IMR-90 (cell line): ENCODE results near the gene DACT1. TPM values are rescaled to one million over a fixed set of nuclear protein-coding genes. Genes with fewer than 3 reads are reported as not detected.

Experiments
- ATAC-seq: fragments of 200-7000 bp; cut with Tn5 transposase; 2 replicates; pipeline ENCODE4 v1.9.1; 2020; ENCODE audit warnings: low read depth, mild to moderate bottlenecking, moderate library complexity
- BruUV-seq: library from RNA; stranded (reverse); fragments of 400-500 nt; replicated peaks from 2 replicates; lab custom pipeline; 2021; lab: Mats Ljungman, UMichigan
- CTCF ChIA-PET: fragments of 300-600 bp; formaldehyde crosslinking; extraction: SDS; loops from one replicate; lab custom pipeline; 2021; ENCODE audit warnings: antibody characterized with exemption; lab: Yijun Ruan, JAX
- POLR2A ChIA-PET: fragments of 300-600 bp; sonication (Branson Sonifier 250); formaldehyde crosslinking; loops from one replicate; lab custom pipeline; 2022; ENCODE audit warnings: antibody characterized with exemption; ENCODE audit not compliant: unreplicated experiment; lab: Charles Lee
- DNase-seq: peaks from one replicate; pipeline ENCODE4 v3.0.0; 2013
- H2AFZ ChIP-seq: replicated peaks from 2 replicates; pipeline ENCODE3; 2013; ENCODE audit warnings: low read length, mild to moderate bottlenecking; ENCODE audit not compliant: poor library complexity
- H2AK5ac ChIP-seq: 2 replicates; pipeline ENCODE4 v1.6.1; 2013; ENCODE audit warnings: low read depth, low read length, inconsistent platforms
- H2AK9ac ChIP-seq: replicated peaks from 2 replicates; pipeline ENCODE3; 2013; ENCODE audit warnings: mild to moderate bottlenecking, low read depth, low read length, moderate library complexity; ENCODE audit not compliant: poor library complexity
- H2BK120ac ChIP-seq: 2 replicates; pipeline ENCODE4 v1.6.1; 2013; ENCODE audit warnings: low read depth, low read length, inconsistent platforms
- H2BK15ac ChIP-seq: 3 replicates; pipeline ENCODE4 v1.6.1; 2013; ENCODE audit warnings: low read depth, low read length, inconsistent platforms
- H2BK20ac ChIP-seq: 2 replicates; pipeline ENCODE4 v1.6.1; 2013; ENCODE audit warnings: low read depth, mild to moderate bottlenecking, inconsistent platforms, low read length, moderate library complexity
- H2BK5ac ChIP-seq: 2 replicates; pipeline ENCODE4 v1.6.1; 2013; ENCODE audit warnings: mild to moderate bottlenecking, low read depth, low read length, inconsistent platforms; ENCODE audit not compliant: poor library complexity, severe bottlenecking
- H3K14ac ChIP-seq: replicated peaks from 2 replicates; pipeline ENCODE4 v1.6.1; 2013; ENCODE audit warnings: low read depth, low read length, inconsistent platforms
- H3K18ac ChIP-seq: 2 replicates; pipeline ENCODE4 v1.6.1; 2013; ENCODE audit warnings: low read depth, low read length, control low read depth
- H3K23ac ChIP-seq: 2 replicates; pipeline ENCODE4 v1.6.1; 2013; ENCODE audit warnings: low read depth, low read length, inconsistent platforms
- H3K27ac ChIP-seq: 2 replicates; pipeline ENCODE4 v1.5.1; 2013; ENCODE audit warnings: mild to moderate bottlenecking, control low read depth, low read length; ENCODE audit not compliant: insufficient read depth
- H3K27me3 ChIP-seq: 2 replicates; pipeline ENCODE4 v1.6.1; 2013; ENCODE audit warnings: low read length; ENCODE audit not compliant: control insufficient read depth, insufficient read depth
- H3K36me3 ChIP-seq: 2 replicates; pipeline ENCODE4 v1.6.1; 2013; ENCODE audit warnings: low read length, mixed read lengths; ENCODE audit not compliant: control insufficient read depth, insufficient read depth
- H3K4ac ChIP-seq: 2 replicates; pipeline ENCODE4 v1.6.1; 2013; ENCODE audit warnings: low read depth, low read length, inconsistent platforms
- H3K4me1 ChIP-seq: 2 replicates; pipeline ENCODE4 v1.6.1; 2013; ENCODE audit warnings: low read length, mixed read lengths; ENCODE audit not compliant: control insufficient read depth, insufficient read depth
- H3K4me2 ChIP-seq: 2 replicates; pipeline ENCODE4 v1.6.1; 2013; ENCODE audit warnings: low read depth, mild to moderate bottlenecking, control low read depth, low read length, moderate library complexity
- H3K4me3 ChIP-seq: 2 replicates; pipeline ENCODE4 v1.5.1; 2013; ENCODE audit warnings: low read depth, mild to moderate bottlenecking, control low read depth, low read length, moderate library complexity; ENCODE audit not compliant: insufficient read depth
- H3K56ac ChIP-seq: 2 replicates; pipeline ENCODE4 v1.6.1; 2013; ENCODE audit warnings: low read length, inconsistent platforms; ENCODE audit not compliant: insufficient read depth; ENCODE audit errors: extremely low read depth
- H3K79me1 ChIP-seq, 2 experiments: 2 replicates each; pipeline ENCODE4 v1.6.1; 2013; ENCODE audit warnings: low read length in 2 of 2, inconsistent platforms in 1 of 2, low read depth in 1 of 2
- H3K9ac ChIP-seq: 2 replicates; pipeline ENCODE4 v1.6.1; 2013; ENCODE audit warnings: low read depth, low read length, control low read depth
- H3K9me1 ChIP-seq: 2 replicates; pipeline ENCODE4 v1.6.1; 2013; ENCODE audit warnings: low read length, inconsistent platforms; ENCODE audit not compliant: insufficient read depth
- H3K9me3 ChIP-seq: 2 replicates; pipeline ENCODE4 v1.6.1; 2013; ENCODE audit warnings: low read length; ENCODE audit not compliant: control insufficient read depth, insufficient read depth
- H4K20me1 ChIP-seq: 2 replicates; pipeline ENCODE4 v1.6.1; 2013; ENCODE audit warnings: low read length, inconsistent platforms; ENCODE audit not compliant: insufficient read depth
- H4K5ac ChIP-seq: 2 replicates; pipeline ENCODE4 v1.6.1; 2013; ENCODE audit warnings: mild to moderate bottlenecking, low read depth, low read length, control low read depth
- H4K8ac ChIP-seq, 2 experiments: 2 replicates each; pipeline ENCODE4 v1.6.1; 2013; ENCODE audit warnings: low read depth in 2 of 2, low read length in 2 of 2, control low read depth in 1 of 2, inconsistent platforms in 1 of 2
- H4K91ac ChIP-seq: 2 replicates; pipeline ENCODE4 v1.6.1; 2013; ENCODE audit warnings: low read depth, low read length, inconsistent platforms; ENCODE audit not compliant: insufficient read depth
- CHD1 ChIP-seq: IDR thresholded peaks from 2 replicates; pipeline ENCODE4 v1.6.1; 2012; ENCODE audit warnings: low read depth, low read length, improper control_type of control experiment
- WGBS, 2 experiments: methylation state at CpG; one replicate each; pipeline versions ENCODE4 v1.1.5 to v1.1.7; 2013; ENCODE audit warnings: missing lambda C conversion rate in 2 of 2; ENCODE audit not compliant: insufficient read length in 1 of 2; ENCODE audit errors: extremely low coverage in 2 of 2; 5-methylcytosine and 5-hydroxymethylcytosine counted together
- dilution Hi-C: fragments of 300-500 bp; cut with HindIII; formaldehyde crosslinking; loops from one replicate; pipeline ENCODE4 v1.14.3; 2018; ENCODE audit warnings: low sequenced_read_pairs; ENCODE audit not compliant: unreplicated experiment
- in situ Hi-C: fragments of 300-500 bp; cut with MboI; formaldehyde crosslinking; loops from 3 replicates; pipeline ENCODE4 v1.14.3; 2019; ENCODE audit warnings: low sequenced_read_pairs, inconsistent platforms, mixed read lengths
- intact Hi-C: fragments of 100-400 bp; cut with micrococcal nuclease; formaldehyde crosslinking; loops from 2 replicates; pipeline ENCODE4 v1.10.0; 2022
- polyA plus RNA-seq, 3 experiments: library from polyadenylated mRNA; depleted of rRNA; stranded (reverse); fragments of >200 nt; gene quantifications; 2 replicates each; pipeline ENCODE4 v1.2.3, GENCODE V29; 2012; ENCODE audit warnings: low replicate concordance in 1 of 3
- total RNA-seq: library from RNA; depleted of rRNA; stranded (reverse); fragments of >200 nt; gene quantifications from 2 replicates; pipeline ENCODE4 v1.2.3, GENCODE V29; 2012

DACT1 gene
- total and polyA plus RNA-seq, 2 of the 4 experiments (the other 2 are of a cell fraction), result 6.5 to 9.7 TPM

DNA sequence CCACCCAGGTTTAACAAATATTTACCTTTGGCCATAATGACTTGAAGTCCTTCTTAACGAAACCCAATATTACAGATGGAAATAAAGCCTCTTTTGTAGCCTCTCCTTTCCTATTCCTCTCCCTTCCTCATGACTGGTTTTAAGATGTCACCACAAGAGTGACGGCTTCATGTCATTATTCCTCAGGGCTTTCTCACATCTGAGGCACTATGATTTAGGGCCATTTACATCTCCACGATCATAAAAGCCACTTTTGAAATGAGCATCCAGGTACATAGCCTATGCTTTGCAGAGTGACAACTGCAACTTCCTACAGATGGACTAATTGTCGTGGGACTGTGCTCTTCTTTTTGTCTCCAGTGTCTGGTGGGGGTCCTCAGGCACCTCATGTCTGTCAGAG lies 32.3 kb upstream of the DACT1 start:
- Histone ChIP-seq H3K23ac (no peak overlapping the region), H3K79me1 (no peaks in the 10 kb centered on the region), H3K4me2 (no peak overlapping the region), H2AK9ac (no peak overlapping the region), H3K4me1 (peaks cover 12% of the 10 kb centered on the region), H4K20me1 (no peaks in the 10 kb centered on the region), H4K8ac (no peak overlapping the region), H3K9me3 (no peaks in the 10 kb centered on the region), H2BK20ac (no peak overlapping the region), H3K4me3 (no peak overlapping the region), H2BK15ac (no peak overlapping the region), H3K14ac (no peak overlapping the region), H2BK120ac (no peak overlapping the region), H3K18ac (no peak overlapping the region), H3K9ac (no peak overlapping the region), H2AFZ (no peak overlapping the region), H3K4ac (no peak overlapping the region), H3K27me3 (no peaks in the 10 kb centered on the region), H2AK5ac (no peak overlapping the region), H3K36me3 (no peaks in the 10 kb centered on the region), H3K27ac (no peak overlapping the region), H3K56ac (no peak overlapping the region), H2BK5ac (no peak overlapping the region), H4K91ac (no peak overlapping the region), H4K5ac (no peak overlapping the region), H3K9me1 (peaks cover 4% of the 10 kb centered on the region; the same call in 1 of the 2 replicates)
- ChIA-PET CTCF (interaction anchor here (0.7 kb wide), 1 partner anchor 18 kb away, joined by 3 read pairs; no protein-coding TSS in a partner anchor), POLR2A (no interaction called here)
- no TSS peak for BruUV-seq
- no peak for ATAC-seq
- dilution Hi-C loops, result no loop called here
- no peak for DNase-seq
- in situ Hi-C loops, result no loop called here
- WGBS, 2 experiments, result 93% methylated on average over 2 of the region's 4 CpGs; no CpG with 5 or more reads in 1 of the 2 experiments
- intact Hi-C loops, result no loop called here
- TF ChIP-seq CHD1, result no peak
